Testis (tissue), 3 donors: ENCODE results near the gene MARK4. TPM values are rescaled to one million over a fixed set of nuclear protein-coding genes. Genes with fewer than 3 reads are reported as not detected.
"Not testable (repeated sequence)": the region's sequence is repeated elsewhere in the genome, so short reads cannot be mapped to it uniquely, and the experiment has no call there.

Source experiments
- DNase-seq: peaks from one replicate; pipeline ENCODE4 v3.0.0-alpha.2; 2019
- H3K27ac ChIP-seq, 2 donors: fragments of 200-600 bp; sonication (generic); one replicate each; pipeline ENCODE4 v1.5.1; 2019
- H3K27me3 ChIP-seq: fragments of 200-600 bp; sonication (generic); one replicate; pipeline ENCODE4 v1.5.1; 2019
- H3K36me3 ChIP-seq: fragments of 200-600 bp; sonication (generic); one replicate; pipeline ENCODE4 v1.5.1; 2017; ENCODE audit warnings: low read depth; ENCODE audit errors: missing control alignments
- H3K4me1 ChIP-seq: fragments of 200-600 bp; sonication (generic); one replicate; pipeline ENCODE4 v1.5.1; 2019
- H3K4me3 ChIP-seq, 2 donors: fragments of 200-600 bp; sonication (generic); one replicate each; pipeline ENCODE4 v1.5.1; 2017 to 2019
- H3K9me3 ChIP-seq: fragments of 200-600 bp; sonication (generic); one replicate; pipeline ENCODE4 v1.5.1; 2017
- POLR2A ChIP-seq: fragments of 450-650 bp; IDR thresholded peaks from one replicate; pipeline ENCODE4 v1.6.1; 2017; ENCODE audit warnings: antibody characterized with exemption, mild to moderate bottlenecking, moderate library complexity
- WGBS, 2 donors: methylation state at CpG; one replicate each; pipeline ENCODE4 v1.1.5; 2018; 5-methylcytosine and 5-hydroxymethylcytosine counted together
- intact Hi-C: fragments of 100-400 bp; cut with DNase I; formaldehyde crosslinking; loops from one replicate; pipeline ENCODE4 v1.15.1; 2023; ENCODE audit warnings: low total_unique reads
- polyA plus RNA-seq: library from polyadenylated mRNA; stranded (reverse); fragments of 350-450 nt; fragmentation: Illumina TruSeq; extraction: RNeasy Lipid Tissue Mini Kit (QIAGEN cat#74804); gene quantifications from one replicate; pipeline ENCODE4 v1.2.3, GENCODE V29; 2014; ENCODE audit warnings: low read depth, low replicate concordance; ENCODE audit not compliant: insufficient read depth
- total RNA-seq, 2 donors: library from RNA; depleted of rRNA; stranded (reverse); fragments of >200 nt; gene quantifications; one replicate each; pipeline ENCODE4 v1.2.3, GENCODE V29; 2016
- TF ChIP-seq, protein P1 (sequence below), 3 experiments: fragments of 450-650 bp in 2 of 3; fragments of 200-600 bp in 1 of 3; sonication (generic) in 1 of 3; IDR thresholded peaks; one replicate each; pipeline ENCODE4 v1.5.1; 2016 to 2019; ENCODE audit warnings: antibody characterized with exemption in 3 of 3, mild to moderate bottlenecking in 2 of 3, moderate library complexity in 1 of 3

Gene MARK4
- total and polyA plus RNA-seq, 3 donors from 2014 or later, result 114 to 200 (median 197) TPM

DNA sequence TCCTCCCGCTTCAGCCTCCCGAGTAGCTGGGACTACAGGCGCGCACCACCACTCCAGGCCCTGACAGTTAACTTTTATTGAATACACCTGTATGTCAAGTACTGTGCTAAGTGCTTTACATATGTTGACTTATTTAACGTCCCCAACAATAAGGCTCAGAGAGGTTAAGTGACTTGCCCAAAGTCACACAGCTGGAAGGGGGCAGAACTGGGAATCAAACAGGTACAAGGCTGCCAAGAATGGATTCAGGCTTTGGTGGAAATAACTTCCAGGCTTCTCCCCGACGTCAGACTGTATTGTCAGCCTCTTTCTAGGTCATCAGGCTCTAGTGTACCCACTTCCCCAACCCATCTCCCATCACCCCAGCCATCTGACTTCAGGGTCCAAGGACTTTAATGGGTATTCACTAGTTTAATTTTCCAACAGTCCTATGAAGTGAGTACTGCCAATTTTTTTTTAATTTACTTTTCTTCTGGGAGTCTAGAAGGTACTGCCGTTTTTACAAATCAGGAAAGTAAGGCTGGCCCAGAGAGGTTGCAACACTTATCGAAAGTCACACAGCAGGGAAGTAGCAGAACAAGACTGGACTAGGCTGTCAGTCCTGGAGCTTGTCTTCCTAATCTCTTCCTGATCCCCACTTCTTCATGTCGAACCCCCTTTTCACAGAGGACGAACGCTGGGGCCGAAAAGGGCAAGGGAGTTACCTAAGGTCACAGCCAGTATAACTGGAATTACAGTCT is 76.5 kb downstream of the MARK4 start:
- TF ChIP-seq, protein P1, sequence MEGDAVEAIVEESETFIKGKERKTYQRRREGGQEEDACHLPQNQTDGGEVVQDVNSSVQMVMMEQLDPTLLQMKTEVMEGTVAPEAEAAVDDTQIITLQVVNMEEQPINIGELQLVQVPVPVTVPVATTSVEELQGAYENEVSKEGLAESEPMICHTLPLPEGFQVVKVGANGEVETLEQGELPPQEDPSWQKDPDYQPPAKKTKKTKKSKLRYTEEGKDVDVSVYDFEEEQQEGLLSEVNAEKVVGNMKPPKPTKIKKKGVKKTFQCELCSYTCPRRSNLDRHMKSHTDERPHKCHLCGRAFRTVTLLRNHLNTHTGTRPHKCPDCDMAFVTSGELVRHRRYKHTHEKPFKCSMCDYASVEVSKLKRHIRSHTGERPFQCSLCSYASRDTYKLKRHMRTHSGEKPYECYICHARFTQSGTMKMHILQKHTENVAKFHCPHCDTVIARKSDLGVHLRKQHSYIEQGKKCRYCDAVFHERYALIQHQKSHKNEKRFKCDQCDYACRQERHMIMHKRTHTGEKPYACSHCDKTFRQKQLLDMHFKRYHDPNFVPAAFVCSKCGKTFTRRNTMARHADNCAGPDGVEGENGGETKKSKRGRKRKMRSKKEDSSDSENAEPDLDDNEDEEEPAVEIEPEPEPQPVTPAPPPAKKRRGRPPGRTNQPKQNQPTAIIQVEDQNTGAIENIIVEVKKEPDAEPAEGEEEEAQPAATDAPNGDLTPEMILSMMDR (IDR thresholded peaks at IDR 0.05), result no peak
- no peak for TF ChIP-seq POLR2A
- no peaks in the 10 kb centered on the region for H3K36me3 ChIP-seq

DNA sequence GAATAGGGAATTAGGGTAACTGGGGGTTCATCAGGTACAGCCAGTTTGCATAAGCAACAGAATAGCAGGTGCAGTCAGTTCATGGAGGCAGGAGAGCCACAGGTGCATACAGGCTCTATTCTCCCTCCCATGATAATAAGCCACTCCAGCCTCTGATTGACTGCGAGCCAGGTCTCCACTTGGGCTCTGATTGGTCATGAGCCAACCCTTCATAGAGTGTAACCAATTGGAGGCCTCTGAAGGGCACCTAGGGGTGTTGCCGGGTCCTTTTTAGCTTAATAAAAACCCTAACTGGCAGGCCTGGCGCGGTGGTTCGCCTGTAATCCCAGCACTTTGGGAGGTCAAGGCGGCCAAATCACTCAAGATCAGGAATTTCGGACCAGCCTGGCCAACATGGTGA is 80.3 kb downstream of the MARK4 start:
- Histone ChIP-seq H3K4me1 (no peaks in the 10 kb centered on the region), H3K36me3 (no peaks in the 10 kb centered on the region), H3K9me3 (no peaks in the 10 kb centered on the region), H3K27me3 (no peaks in the 10 kb centered on the region), H3K4me3 (no peak overlapping the region), H3K27ac (no peak overlapping the region)
- intact Hi-C loops, result no loop called here
- no peak for DNase-seq
- TF ChIP-seq, protein P1 (IDR thresholded peaks at IDR 0.05), result no peak
- TF ChIP-seq POLR2A, result no peak
- 20 to 77% methylated on average over 1 to 7 of the region's 7 CpGs for WGBS, 2 donors

More for the DNA sequence above, 76.5 kb downstream of the MARK4 start:
- WGBS, 2 donors, result 79 to 84% methylated on average over 13 of the region's 13 CpGs
- intact Hi-C loops, result no loop called here
- H3K4me3 ChIP-seq, result no peak overlapping the region
- H3K4me1 ChIP-seq, result peaks cover 13% of the 10 kb centered on the region
- H3K9me3 ChIP-seq, result no peaks in the 10 kb centered on the region
- H3K27me3 ChIP-seq, result no peaks in the 10 kb centered on the region
- H3K27ac ChIP-seq, result no peak overlapping the region
- DNase-seq, result no peak

DNA sequence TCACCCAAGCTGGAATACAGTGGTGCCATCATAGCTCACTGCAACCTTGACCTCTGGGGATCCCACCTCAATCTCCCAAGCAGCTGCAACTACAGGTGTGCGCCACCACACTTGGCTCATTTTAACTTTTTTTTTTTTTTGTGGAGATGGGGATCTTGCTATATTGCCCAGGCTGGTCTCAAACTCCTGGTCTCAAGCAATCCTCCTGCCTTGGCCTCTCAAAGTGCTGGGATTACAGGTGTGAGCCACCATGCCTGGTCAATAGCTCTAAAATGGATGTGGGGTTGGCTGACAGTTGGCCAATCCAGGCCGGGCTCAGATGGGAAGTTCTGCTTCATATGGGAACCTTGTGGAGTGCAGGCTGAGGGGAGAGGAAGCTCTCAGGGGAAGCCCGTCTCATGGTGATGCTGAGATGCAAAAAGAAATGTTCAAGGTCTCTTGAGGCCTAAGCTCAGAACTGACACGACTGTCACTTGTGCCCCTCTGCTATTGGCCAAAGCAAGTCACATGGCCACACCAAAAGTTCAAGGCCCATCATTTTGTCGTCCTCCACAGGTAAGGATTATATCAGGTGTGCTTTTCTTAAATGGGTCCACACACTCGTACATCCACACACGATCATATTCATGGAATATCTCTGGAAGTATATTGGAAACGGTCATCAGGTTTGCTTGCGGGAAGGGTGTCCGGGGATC is 82.7 kb downstream of the MARK4 start:
- Histone ChIP-seq H3K27ac (no peak overlapping the region), H3K36me3 (no peaks in the 10 kb centered on the region), H3K4me3 (no peak overlapping the region), H3K4me1 (no peaks in the 10 kb centered on the region), H3K9me3 (no peaks in the 10 kb centered on the region), H3K27me3 (no peaks in the 10 kb centered on the region)
- intact Hi-C loops, result no loop called here
- no peak for TF ChIP-seq POLR2A
- TF ChIP-seq, protein P1 (IDR thresholded peaks at IDR 0.05), result no peak
- DNase-seq, result no peak
- WGBS, 2 donors, result 77 to 89% methylated on average over 10 of the region's 10 CpGs

DNA sequence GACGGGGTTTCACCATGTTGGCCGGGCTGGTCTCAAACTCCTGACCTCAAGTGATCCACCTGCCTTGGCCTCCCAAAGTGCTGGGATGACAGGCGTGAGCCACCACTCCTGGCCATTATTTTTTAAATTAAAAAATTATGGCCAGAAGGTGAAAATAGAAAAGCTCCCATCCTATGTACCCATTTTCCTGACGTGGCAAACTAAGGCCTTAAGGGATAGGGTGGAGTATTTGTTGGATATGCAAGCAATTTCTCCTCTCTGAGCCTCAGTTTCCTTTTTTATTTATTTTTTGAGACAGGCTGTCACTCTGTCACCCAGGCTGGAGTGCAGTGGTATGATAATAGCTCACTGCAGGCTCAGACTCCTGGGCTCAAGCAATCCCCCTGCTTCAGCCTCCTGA is 83.8 kb downstream of the MARK4 start:
- H3K36me3 ChIP-seq, H3K4me3 ChIP-seq, H3K27ac ChIP-seq, H3K27me3 ChIP-seq, H3K9me3 ChIP-seq, H3K4me1 ChIP-seq, DNase-seq, intact Hi-C loops: not testable (repeated sequence)
- WGBS, 2 donors, result 90 to 93% methylated on average over 4 of the region's 4 CpGs

DNA sequence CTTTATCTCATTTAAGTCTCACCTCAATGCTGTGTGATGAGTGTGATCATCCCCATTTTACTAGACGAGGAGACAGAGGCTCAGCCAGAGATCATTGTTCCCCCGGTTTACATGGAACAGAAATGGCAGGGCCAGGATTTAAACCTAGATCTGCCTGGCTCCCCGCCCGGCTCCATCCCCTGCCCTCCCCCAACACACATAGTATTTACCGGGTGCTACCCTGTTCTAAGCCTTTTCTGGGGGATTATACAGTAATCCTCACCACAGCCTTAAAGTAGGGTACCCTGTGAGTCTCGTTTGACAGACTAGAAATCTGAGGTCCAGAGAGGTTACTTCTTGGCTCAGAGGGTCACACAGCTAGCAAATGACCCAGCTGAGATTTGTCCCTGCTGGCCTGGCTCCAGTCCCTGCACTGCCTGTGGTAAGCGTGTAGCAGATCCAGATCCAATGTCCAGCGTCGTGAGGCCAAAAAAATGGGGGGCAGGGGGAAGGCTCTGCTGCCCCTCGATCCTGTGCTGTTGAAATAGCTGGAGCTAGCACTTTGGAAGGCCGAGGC is 85.7 kb downstream of the MARK4 start:
- TF ChIP-seq, protein P1 (IDR thresholded peaks at IDR 0.05), result no peak
- TF ChIP-seq POLR2A, result no peak
- H3K36me3 ChIP-seq, result no peaks in the 10 kb centered on the region
- no peaks in the 10 kb centered on the region for H3K9me3 ChIP-seq
- H3K4me1 ChIP-seq, result no peaks in the 10 kb centered on the region
- DNase-seq, result no peak
- H3K4me3 ChIP-seq, result no peak overlapping the region
- no peak overlapping the region for H3K27ac ChIP-seq
- WGBS, 2 donors, result 78 to 82% methylated on average over 11 of the region's 11 CpGs
- no peaks in the 10 kb centered on the region for H3K27me3 ChIP-seq
- intact Hi-C loops, result no loop called here
